GM18517 (cell line): Measurements from ENCODE around the gene ERN1.
"Not testable (repeated sequence)": the region's sequence is repeated elsewhere in the genome, so short reads cannot be mapped to it uniquely, and the experiment has no call there.

Source experiments
- ATAC-seq: cut with Tn5 transposase; IDR thresholded peaks from one replicate; pipeline ENCODE4 v1.9.1; 2021; ENCODE audit warnings: mild to moderate bottlenecking, moderate library complexity; ENCODE audit not compliant: unreplicated experiment

The ERN1 gene

DNA sequence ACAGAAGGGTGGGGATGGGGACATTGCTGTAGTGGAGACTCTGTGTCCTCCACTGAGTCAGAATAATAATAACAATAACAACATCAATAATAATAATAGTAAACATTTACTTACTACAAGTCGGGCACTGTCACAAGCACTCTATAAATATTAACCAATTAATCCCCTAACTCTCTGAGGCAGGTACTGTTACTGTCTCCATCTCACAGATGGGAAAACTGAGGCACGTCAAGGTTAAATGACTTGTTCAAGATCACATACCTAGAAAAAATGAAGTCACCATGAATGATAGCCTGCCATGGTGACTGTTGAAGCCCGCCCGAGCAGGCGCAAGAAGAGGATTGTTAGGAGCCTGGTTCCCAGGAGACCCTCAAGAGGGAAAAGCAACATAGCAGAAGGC lies 121.6 kb downstream of the ERN1 start:
- ATAC-seq, result no peak

DNA sequence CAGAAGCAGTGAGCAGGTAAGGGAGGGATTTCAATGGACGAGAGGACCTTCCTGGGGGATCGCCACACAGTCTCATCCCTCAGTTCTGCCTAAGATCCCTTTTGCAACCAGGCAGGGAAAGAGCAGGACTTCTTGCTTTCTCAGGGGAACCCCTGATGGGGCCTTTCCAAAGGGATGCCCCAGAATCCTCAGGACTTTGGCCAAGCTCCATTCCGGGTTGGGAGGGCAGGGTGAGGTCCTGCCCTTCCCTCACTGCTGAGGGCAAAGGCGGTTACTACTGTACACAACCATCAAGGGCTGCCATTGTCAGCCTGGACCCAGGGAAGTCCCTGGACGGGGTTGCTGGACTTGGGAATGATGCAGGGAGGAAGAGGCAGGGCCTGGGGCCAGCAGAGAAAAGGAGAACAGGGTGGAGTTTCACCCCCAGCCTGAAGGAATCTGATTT lies 122.1 kb downstream of the ERN1 start:
- ATAC-seq, result no peak

DNA sequence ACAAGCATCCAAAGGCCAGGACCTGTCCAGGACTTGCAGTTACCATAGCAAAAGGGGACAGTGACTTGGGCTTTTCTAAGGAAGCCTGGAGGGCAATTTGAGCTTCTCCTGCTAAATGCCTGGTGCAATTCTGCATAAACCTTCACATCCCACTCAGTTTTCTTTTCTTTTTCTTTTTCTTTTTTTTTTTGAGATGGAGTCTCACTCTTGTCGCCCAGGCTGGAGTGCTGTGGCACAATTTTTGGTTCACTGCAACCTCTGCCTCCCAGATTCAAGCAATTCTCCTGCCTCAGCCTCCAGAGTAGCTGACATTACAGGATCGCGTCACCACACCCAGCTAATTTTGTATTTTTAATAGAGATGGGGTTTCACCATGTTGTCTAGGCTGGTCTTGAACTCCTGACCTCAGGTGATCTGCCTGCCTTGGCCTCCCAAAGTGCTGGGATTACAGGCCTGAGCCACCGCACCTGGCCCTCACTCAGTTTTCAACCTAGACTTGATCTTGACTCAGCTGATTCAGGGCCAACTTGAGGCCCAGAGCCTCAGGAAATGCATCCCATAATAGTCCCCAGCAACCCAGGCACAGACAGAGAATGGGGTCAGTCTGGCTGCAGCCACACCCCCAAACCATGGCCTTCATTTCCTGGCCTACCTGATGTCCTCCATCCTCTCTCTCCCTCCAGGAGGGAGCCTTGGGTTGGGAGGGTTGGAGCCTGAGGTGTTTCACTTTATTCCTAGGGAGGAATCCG lies 122.7 kb downstream of the ERN1 start:
- not testable (repeated sequence) for ATAC-seq

- ATAC-seq, result no peak
Measured at GRCh38 chr17:64006361-64007088, 123.4 kb downstream of the ERN1 start.

DNA sequence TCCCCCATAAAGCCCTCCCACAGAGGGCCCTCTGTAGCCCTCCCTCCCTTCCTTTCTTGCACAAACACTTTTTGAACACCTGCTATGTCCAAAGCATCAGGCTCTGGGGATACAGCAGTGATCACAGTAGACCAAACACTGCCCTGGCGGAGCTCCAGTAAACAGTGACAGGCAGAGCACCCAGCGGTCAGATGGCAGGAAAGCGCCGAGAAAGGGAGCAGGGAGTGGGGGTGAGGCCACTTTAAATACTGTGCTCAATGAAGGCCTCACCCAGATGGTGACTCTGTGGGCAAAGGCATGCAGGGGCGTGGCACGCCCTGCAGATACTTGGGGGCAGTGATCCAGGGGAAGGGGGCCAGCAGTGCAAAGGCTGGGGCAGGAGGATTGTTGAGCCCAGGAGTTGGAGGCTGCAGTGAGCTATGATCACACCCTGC lies 124.2 kb downstream of the ERN1 start:
- ATAC-seq, result no peak

- ATAC-seq, result no peak
Measured at GRCh38 chr17:64004903-64005733, 124.8 kb downstream of the ERN1 start.

- ATAC-seq, result no peak
Measured at GRCh38 chr17:64004218-64004770, 125.7 kb downstream of the ERN1 start.

- ATAC-seq, result no peak
Measured at GRCh38 chr17:64003526-64004121, 126.3 kb downstream of the ERN1 start.

GRCh38 chr17:64002658-64003525 lies 127.1 kb downstream of the ERN1 start:
- ATAC-seq, result no peak

GRCh38 chr17:64001763-64002529 lies 128.0 kb downstream of the ERN1 start:
- ATAC-seq, result no peak

DNA sequence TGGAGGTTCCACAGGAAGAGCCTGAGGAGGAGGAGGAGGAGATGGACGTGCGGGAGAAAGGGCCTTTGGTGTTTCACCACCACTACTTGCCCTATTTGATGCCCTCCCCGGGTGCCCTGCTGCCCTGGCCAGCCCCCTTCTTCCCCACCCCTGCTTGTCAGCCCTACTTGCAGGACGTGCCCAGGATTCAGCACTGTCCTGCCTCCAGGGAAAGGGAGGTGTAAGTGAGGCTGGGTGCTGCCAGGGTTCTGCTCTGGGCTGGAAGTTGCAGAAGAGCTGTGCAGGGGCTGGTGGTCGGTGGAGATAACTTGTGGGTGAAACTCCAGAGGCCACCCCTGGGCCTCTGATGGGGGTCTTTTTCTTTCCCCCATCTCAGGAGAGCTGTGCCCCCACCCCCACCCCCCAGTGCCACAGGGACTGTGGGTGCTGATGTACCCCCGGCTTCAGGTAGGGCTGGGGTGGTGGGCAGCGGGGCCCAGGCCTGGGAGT lies 128.8 kb downstream of the ERN1 start:
- no peak for ATAC-seq

DNA sequence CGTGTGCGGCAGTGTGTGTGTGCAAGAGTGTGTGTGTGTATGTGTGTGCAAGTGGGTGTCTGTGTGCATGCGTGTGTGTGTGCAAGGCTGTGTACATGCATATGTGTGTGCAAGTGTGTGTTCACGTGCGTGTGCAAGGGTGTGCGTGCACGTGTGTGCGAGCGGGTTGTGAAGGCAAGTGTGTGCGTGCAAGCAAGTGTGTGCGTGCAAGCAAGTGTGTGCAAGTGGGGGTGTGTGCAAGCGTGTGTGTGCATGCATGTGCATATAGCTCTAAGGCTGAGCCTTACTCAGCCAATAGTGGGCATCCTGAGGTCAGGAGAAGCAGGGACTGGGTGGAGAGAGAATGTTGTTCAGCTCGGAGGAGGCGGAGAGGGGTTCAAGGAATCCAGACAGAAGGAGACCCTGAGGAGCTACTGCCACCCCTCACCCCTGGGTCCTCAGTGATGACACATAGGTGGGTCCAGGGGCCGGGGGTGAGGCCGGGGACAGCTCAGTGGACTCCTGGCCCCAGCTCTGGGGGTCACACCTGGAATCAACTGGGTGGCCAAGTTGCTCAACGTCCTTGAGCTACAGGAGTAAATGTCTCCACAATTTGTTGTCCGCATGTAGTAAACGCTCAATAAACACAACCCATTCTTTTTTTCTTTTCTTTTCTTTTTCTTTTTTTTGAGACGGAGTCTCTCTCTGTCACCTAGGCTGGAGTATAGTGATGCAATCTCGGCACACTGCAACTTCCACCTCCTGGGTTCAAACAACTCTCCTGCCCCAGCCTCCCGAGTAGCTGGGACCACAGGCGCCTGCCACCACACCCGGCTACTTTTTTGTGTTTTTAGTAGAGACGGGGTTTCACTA lies 130.0 kb downstream of the ERN1 start:
- no peak for ATAC-seq

DNA sequence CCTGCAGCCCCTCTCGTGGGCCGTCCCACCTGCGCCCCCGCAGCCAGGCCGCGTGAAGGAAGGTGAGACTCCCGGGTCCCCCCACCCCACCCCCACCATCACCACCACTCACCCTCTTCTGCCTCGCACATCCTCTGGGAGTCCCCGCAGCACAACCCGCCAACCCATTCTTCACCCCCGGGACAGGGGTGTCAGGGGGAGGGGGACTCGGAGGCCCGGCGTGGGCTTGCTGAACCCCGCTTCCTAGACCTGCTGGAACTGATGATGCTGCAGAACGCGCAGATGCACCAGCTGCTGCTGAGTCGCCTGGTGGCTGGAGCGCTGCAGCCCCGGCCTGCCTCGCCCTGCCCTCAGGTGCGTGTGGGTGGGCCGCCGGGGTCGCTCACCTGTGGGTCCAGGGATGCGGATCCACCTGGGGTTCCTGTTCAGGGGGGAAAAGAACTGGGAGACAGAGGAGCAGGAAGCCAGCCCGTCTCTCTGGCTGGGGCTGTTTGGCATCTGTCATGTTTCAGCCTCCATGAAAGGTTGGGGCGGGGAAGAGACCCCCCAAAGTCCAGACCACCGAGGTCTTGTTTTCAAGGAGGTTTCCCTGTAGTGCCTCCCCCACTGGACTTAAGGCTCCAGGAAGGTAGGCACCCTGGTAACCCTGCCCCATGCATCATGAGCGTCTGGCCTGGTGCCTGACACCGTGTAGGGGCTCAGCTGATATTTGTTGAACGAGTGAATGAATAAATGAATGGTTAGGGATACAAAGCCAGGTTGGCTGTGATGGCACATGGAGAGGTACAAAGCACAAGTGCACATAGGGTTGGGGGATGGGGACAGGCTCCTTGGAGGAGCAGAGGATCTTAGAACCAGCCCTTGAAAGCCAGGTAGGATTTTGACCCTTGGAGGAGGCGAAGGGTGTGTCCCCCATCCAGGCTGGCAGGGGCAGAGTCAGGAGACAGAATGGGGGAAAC lies 130.9 kb downstream of the ERN1 start:
- ATAC-seq, result no peak

DNA sequence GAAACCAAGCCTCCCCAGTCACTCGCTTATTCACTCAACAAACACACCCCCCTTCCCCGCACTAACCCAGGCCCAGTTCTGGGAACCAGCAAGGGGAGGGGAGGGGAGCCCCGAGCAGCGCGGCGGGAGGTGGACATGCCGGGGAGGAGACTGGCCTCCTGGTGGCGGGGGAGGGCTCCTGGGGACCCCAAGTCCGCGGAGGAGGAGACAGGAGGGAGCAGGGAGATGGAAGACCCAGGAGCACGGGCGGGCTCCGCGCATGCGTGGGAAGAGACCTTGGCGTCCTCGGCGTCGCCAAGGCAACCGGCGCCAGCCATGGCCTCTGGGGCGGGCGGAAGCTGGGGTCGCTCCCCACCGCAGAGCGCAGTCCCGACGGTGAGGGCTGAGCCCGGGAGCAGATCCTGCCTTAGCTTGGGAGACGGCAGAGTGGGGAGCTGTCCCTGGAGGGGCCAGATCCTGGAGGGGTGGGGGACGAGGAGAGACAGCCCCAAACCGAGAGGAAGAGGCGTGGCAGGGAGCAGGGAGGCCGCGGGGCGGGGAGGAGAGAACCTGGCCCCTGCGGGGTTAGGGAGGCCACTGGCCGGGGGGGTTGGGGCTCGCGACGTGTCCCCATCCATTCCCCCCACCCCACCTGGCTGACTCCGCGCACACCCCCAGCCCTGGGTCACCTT lies 131.8 kb downstream of the ERN1 start, which contains the start of gene PRR29:
TSS of gene PRR29 (plus strand) at position 302 of the 671 bp plus-strand sequence. CDS start at position 316, 14 bp downstream.
- ATAC-seq, result no peak

DNA sequence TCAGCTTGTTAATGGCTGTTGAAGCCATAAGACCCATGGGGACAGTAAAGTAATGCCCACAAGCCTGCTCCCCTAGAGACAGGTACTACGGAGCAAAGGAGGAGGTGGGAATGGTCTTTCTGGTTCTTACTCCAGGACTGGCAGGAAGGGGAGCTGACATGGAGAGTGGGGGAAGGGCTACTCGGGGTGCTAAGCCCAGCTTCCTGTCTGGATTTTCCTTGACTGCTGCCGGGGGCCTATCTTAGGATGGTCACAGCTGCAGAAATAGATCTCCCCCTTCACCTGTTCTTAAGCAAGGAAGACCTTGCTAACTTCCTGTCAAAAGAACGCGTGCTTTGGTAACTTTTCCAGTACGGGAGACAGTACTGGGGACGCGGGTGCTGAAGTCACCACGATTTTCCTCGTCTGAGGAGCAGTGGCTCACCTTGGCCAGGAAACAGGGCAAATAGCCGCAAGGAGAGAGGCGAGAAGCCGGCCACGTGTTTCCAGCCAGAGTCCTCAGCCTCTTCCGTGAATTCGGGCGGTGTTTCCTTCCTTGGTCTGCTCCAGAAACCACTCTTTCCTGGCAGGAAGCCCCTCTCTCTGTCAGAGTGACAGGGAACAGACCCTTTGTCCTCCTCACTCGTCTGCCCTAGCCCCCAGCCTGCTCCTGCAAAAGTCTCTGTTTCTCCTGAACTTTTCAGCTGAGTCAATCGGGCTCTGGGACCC lies 132.4 kb downstream of the ERN1 start:
- ATAC-seq, result no peak
